Thyroid gland (tissue), 4 donors: ENCODE data around the gene HNF1B. TPM values are rescaled to one million over a fixed set of nuclear protein-coding genes. Genes with fewer than 3 reads are reported as not detected.

Experiments
- DNase-seq, 2 donors: peaks; one replicate each; pipeline ENCODE4 v3.0.0-alpha.2; 2019
- H3K27ac ChIP-seq, 3 donors: fragments of 200-600 bp; sonication (generic); 1 replicate in 2 of 3; 2 replicates in 1 of 3; pipeline ENCODE4 v1.5.1; 2016 to 2019; ENCODE audit warnings: mild to moderate bottlenecking in 1 of 3, moderate library complexity in 1 of 3
- H3K27me3 ChIP-seq: fragments of 200-600 bp; sonication (generic); one replicate; pipeline ENCODE4 v1.5.1; 2019
- H3K36me3 ChIP-seq, 2 donors: fragments of 200-600 bp; sonication (generic); one replicate each; pipeline ENCODE4 v1.5.1; 2016 to 2019
- H3K4me1 ChIP-seq, 2 donors: fragments of 200-600 bp; sonication (generic); one replicate each; pipeline ENCODE4 v1.5.1; 2017 to 2019
- H3K4me3 ChIP-seq, 3 donors: fragments of 200-600 bp; sonication (generic); replicated peaks in 1 of 3; 1 replicate in 2 of 3; 2 replicates in 1 of 3; pipeline ENCODE4 v1.5.1; 2016; ENCODE audit warnings: mild to moderate bottlenecking in 1 of 3
- H3K9me3 ChIP-seq: fragments of 200-600 bp; sonication (generic); one replicate; pipeline ENCODE4 v1.5.1; 2017
- POLR2A ChIP-seq, 2 donors: fragments of 450-650 bp; IDR thresholded peaks; one replicate each; pipeline ENCODE4 v1.6.1; 2017; ENCODE audit warnings: antibody characterized with exemption in 2 of 2, mild to moderate bottlenecking in 2 of 2, moderate library complexity in 1 of 2
- WGBS, 2 donors: methylation state at CpG; one replicate each; pipeline ENCODE4 v1.1.5; 2017; 5-methylcytosine and 5-hydroxymethylcytosine counted together
- intact Hi-C: fragments of 100-400 bp; cut with DNase I; formaldehyde crosslinking; loops from one replicate; pipeline ENCODE4 v1.15.1; 2023
- total RNA-seq, 4 donors: library from RNA; depleted of rRNA; stranded (reverse); fragments of >200 nt; gene quantifications; one replicate each; pipeline ENCODE4 v1.2.3, GENCODE V29; 2016
- TF ChIP-seq, protein P1 (sequence below), 6 experiments: fragments of 200-600 bp in 3 of 6; fragments of 450-650 bp in 3 of 6; sonication (generic) in 3 of 6; IDR thresholded peaks; one replicate each; pipeline ENCODE4 v1.5.1; 2016 to 2019; ENCODE audit warnings: antibody characterized with exemption in 6 of 6, mild to moderate bottlenecking in 2 of 6, inconsistent platforms in 1 of 6, moderate library complexity in 1 of 6

The HNF1B gene
- total RNA-seq, 4 donors from 2014 or later = not detected

DNA sequence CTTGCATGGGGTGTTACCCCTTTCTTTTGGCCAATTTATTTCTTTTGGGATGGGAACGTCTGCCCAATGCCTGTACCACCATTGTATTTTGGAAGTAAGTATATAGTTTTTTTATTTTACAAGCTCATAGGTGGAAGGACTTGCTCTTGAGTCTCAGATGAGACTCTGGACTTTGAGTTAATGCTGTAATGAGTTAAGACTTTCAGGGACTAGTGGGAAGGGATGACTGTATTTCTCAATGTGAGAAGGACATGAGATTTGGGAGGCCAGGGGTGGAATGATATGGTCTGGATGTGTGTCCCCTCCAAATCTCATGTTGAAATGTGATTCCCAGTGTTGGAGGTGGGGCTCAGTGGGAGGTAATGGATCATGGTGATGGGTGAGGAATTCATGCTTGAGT is 49.1 kb downstream of the HNF1B start:
- Histone ChIP-seq H3K27ac (no peak overlapping the region), H3K4me1 (peaks cover 0 to 23% of the 10 kb centered on the region in 2 donors), H3K36me3 (no peaks in the 10 kb centered on the region), H3K4me3 (no peak overlapping the region), H3K9me3 (no peaks in the 10 kb centered on the region), H3K27me3 (no peaks in the 10 kb centered on the region)
- WGBS, 2 donors = 85 to 87% methylated on average over 1 of the region's 1 CpG
- intact Hi-C loops = no loop called here
- TF ChIP-seq, protein P1, sequence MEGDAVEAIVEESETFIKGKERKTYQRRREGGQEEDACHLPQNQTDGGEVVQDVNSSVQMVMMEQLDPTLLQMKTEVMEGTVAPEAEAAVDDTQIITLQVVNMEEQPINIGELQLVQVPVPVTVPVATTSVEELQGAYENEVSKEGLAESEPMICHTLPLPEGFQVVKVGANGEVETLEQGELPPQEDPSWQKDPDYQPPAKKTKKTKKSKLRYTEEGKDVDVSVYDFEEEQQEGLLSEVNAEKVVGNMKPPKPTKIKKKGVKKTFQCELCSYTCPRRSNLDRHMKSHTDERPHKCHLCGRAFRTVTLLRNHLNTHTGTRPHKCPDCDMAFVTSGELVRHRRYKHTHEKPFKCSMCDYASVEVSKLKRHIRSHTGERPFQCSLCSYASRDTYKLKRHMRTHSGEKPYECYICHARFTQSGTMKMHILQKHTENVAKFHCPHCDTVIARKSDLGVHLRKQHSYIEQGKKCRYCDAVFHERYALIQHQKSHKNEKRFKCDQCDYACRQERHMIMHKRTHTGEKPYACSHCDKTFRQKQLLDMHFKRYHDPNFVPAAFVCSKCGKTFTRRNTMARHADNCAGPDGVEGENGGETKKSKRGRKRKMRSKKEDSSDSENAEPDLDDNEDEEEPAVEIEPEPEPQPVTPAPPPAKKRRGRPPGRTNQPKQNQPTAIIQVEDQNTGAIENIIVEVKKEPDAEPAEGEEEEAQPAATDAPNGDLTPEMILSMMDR (IDR thresholded peaks at IDR 0.05) = no peak
- no peak for TF ChIP-seq POLR2A (IDR thresholded peaks at IDR 0.05)
- no peak for DNase-seq

DNA sequence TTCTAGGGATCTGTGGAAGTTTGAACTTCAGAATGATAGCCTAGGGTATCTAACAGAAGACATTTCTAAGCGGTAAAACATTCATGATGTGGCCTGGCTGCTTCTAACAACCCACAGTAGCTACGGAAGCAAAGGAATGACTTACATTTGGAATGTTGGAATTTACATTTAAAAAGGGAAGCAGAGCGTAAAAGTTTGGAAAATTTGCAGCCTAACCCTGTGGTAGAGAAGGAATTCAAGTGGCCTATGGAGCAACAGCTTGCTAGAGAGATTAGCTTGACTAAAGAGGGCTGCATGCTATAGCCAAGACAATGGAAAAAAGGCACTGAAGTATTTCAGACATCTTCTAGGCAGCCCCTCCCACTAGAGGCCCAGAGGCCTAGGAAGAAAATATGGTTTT is 50.1 kb downstream of the HNF1B start:
- DNase-seq = no peak
- WGBS, 2 donors = 94 to 96% methylated on average over 3 of the region's 3 CpGs
- peaks cover 0 to 15% of the 10 kb centered on the region in 2 donors for H3K4me1 ChIP-seq
- H3K36me3 ChIP-seq = no peaks in the 10 kb centered on the region
- no peak for TF ChIP-seq POLR2A (IDR thresholded peaks at IDR 0.05)
- TF ChIP-seq, protein P1 (IDR thresholded peaks at IDR 0.05) = no peak
- intact Hi-C loops = no loop called here
- H3K9me3 ChIP-seq = no peaks in the 10 kb centered on the region
- no peak overlapping the region for H3K4me3 ChIP-seq
- H3K27ac ChIP-seq = no peak overlapping the region
- no peaks in the 10 kb centered on the region for H3K27me3 ChIP-seq

DNA sequence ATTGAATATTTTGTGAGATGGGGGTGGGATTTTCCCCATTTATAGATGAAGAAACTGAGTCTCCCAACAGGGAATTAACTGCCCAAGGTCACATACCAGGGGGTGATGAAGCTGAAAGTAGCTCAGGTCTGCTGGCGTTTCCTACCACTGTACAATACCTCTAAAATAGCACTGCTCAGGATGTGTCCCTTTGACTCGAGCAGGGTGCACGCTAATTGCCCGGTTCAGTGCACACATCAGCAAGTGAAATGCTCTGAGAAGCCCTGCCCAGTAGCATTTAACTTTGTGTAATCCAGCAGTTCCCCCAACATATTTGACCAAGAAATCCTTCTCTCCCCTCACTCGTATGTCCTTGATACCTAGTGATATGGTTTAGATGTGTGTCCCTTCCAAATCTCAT is 51.5 kb downstream of the HNF1B start:
- H3K9me3 ChIP-seq = no peaks in the 10 kb centered on the region
- no peaks in the 10 kb centered on the region for H3K27me3 ChIP-seq
- H3K27ac ChIP-seq = no peak overlapping the region
- peak in 1 of 2 donors; percentile 27 for DNase-seq
- H3K4me1 ChIP-seq = peaks cover 0 to 7% of the 10 kb centered on the region in 2 donors
- H3K36me3 ChIP-seq = no peaks in the 10 kb centered on the region
- WGBS, 2 donors = 29 to 32% methylated on average over 5 of the region's 5 CpGs
- intact Hi-C loops = no loop called here
- TF ChIP-seq, protein P1 (IDR thresholded peaks at IDR 0.05) = no peak
- TF ChIP-seq POLR2A (IDR thresholded peaks at IDR 0.05) = no peak
- no peak overlapping the region for H3K4me3 ChIP-seq

DNA sequence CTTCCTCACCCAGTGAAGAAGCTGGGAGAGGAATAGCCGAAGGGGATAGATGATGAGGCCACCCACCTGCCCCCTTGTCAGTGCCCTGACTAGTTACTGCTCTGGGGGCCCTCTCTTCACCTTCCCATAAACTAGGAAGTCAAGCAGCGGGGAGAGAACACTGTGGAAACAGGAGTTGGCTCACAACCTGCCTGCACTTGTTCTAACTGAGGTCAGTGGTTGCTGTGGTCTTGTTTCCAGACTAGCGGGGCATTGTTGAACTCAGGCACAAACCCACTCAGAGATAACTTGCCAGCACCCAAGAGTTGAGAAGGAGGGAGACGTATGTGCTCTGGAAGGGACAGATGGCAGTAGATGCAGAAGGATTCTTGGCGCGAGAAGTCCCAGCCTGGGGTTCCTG is 53.1 kb downstream of the HNF1B start:
- no peak for TF ChIP-seq POLR2A (IDR thresholded peaks at IDR 0.05)
- TF ChIP-seq, protein P1 (IDR thresholded peaks at IDR 0.05) = no peak
- intact Hi-C loops = no loop called here
- Histone ChIP-seq H3K4me3 (no peak overlapping the region), H3K36me3 (no peaks in the 10 kb centered on the region), H3K27me3 (no peaks in the 10 kb centered on the region), H3K4me1 (peaks cover 0 to 4% of the 10 kb centered on the region in 2 donors), H3K9me3 (no peaks in the 10 kb centered on the region), H3K27ac (no peak overlapping the region)
- DNase-seq = no peak
- WGBS, 2 donors = 87 to 92% methylated on average over 6 of the region's 6 CpGs

DNA sequence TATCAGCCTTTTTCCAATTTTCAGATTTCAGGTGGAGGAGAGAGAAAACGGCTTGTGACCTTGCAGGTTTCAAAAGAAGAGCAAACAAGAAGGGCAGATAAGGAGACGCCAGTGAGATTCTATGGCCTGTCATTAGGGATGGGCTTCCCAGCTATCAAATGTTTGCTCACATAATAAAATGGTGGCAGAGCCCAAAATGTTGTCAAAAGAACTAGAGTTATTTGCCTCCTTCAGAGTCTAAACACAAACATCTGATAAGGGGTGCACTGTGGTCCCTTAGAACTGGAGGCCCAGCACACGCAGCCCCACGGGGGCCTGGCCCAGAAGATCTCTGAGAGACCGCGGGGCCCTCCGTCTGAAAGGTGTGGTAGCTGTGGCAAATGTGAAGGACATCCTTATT is 55.5 kb downstream of the HNF1B start:
- no peaks in the 10 kb centered on the region for H3K36me3 ChIP-seq
- 86 to 87% methylated on average over 3 to 7 of the region's 7 CpGs for WGBS, 2 donors
- H3K9me3 ChIP-seq = no peaks in the 10 kb centered on the region
- no peaks in the 10 kb centered on the region for H3K27me3 ChIP-seq
- TF ChIP-seq, protein P1 (IDR thresholded peaks at IDR 0.05) = no peak
- TF ChIP-seq POLR2A (IDR thresholded peaks at IDR 0.05) = no peak
- no peak overlapping the region for H3K27ac ChIP-seq
- H3K4me1 ChIP-seq = peaks cover 0 to 4% of the 10 kb centered on the region in 2 donors
- intact Hi-C loops = no loop called here
- no peak overlapping the region for H3K4me3 ChIP-seq
- no peak for DNase-seq
